ENCODE measurements around the gene HCRTR1. TPM values are rescaled to one million over a fixed set of nuclear protein-coding genes. Genes with fewer than 3 reads are reported as not detected.

Gene HCRTR1
- total RNA-seq, 1 experiment from 2014 or later, result 2.0 TPM

DNA sequence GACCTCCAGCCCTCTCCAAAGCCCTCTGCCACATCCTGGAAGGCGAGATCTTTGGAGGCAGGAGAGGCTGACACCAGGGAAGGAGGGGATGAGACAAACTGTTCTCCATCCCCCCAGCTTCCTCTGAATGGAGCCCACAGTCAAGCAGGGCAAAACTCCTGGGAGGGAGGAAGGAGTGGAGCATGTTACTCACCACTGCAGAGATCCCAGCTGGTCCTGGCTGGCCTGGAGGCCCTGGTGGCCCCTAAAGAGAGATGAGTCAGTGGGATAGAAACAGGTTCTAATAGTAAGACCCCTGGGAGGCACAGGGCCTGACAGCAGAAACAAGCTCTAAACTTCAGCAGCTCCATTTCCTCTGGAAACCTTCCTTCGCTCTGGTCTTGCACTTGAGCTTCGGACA is 41.2 kb downstream of the HCRTR1 start:
- no peak for DNase-seq (ENCODE audit: low spot score)
- in situ Hi-C loops (cut with HindIII; ENCODE audit: low sequenced_read_pairs), result no loop called here

DNA sequence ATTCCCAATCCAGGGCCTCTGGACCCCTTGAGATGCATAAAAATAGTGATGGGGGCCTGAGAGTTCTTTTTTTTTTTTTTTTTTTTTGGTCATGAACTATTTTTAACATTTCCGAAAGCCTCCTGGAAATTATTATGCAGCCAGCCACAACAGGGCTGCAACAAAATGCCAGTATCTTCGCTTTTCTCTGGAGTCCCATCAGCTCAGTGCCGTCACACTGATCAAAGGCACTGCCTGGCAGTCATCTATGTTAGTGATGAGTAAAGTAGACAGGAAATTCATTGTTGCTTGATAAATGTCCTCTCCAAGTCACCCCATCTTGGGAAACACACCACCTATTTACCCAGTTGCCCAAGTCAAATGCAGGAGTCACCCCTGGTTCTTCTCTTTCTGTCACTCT is 42.4 kb downstream of the HCRTR1 start:
- in situ Hi-C loops (cut with HindIII; ENCODE audit: low sequenced_read_pairs), result no loop called here
- no peak for DNase-seq (ENCODE audit: low spot score)

DNA sequence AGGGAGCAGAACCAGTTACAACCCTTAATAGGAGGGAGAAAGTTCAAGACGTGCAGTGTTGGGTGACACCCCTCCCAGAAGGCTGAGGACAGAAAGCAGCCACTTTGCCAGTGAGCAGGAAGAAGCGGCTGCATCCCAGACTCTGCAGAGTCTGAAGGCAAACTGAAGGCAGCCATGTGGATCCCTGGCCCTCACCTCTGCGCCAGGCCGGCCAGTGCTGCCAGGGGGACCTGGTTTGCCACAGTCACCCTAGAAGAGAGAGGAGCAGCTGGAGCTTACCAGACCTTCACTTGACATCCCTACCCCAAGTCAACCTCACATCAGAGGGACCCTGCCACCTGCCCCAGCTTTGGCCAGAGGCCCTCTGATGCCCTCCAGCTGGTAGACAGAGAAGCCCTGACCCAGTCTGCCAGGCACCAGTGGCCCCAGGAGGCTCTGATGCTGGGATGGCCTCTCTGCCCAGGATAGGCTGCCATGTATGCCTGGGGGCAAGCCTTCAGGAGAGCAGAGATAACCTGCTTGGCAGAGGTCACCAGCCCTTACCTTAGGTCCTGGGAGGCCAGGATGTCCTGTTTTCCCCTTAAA is 43.5 kb downstream of the HCRTR1 start:
- in situ Hi-C loops (cut with HindIII; ENCODE audit: low sequenced_read_pairs), result no loop called here
- no peak for DNase-seq (ENCODE audit: low spot score)

DNA sequence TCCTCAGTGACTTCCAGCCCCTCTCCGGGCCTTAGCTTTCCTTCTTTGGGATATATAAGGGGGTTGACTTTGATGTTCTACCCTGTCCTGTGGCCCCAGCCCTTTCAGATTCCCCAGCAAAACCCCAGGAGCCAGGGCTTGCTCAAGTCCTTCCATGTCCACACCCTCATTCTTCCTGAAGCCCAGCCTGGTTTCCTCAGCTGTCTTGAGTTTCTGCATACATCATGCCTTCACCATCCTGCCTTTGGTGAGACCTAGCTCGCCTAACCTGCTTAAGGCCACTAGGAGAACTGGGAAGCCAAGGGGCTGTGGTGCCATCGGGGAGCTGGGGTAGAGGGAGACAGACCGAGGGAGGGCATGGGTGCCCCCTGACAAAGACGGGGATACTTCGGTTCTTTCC is 44.4 kb downstream of the HCRTR1 start:
- in situ Hi-C loops (cut with HindIII; ENCODE audit: low sequenced_read_pairs), result no loop called here
- DNase-seq (ENCODE audit: low spot score), result no peak

DNA sequence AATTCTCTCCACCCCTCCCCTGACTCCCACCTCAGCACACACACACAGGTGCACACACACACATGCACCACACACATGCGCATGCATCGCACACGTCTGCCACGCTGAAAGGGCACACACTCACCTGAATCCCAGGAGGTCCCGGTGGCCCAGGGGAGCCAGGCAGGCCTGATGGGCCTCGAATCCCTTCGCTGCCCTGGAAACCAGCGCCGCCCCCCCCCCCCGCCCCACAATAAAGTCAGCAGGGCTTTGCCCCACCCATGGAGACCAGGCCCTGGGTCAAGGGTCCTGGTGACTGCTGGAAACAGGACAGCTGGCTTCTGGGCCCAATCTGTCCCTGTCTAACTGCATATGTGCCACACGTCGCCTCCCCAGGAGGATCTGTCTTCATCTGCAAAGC is 45.0 kb downstream of the HCRTR1 start:
- in situ Hi-C loops (cut with HindIII; ENCODE audit: low sequenced_read_pairs), result no loop called here
- no peak for DNase-seq (ENCODE audit: low spot score)

DNA sequence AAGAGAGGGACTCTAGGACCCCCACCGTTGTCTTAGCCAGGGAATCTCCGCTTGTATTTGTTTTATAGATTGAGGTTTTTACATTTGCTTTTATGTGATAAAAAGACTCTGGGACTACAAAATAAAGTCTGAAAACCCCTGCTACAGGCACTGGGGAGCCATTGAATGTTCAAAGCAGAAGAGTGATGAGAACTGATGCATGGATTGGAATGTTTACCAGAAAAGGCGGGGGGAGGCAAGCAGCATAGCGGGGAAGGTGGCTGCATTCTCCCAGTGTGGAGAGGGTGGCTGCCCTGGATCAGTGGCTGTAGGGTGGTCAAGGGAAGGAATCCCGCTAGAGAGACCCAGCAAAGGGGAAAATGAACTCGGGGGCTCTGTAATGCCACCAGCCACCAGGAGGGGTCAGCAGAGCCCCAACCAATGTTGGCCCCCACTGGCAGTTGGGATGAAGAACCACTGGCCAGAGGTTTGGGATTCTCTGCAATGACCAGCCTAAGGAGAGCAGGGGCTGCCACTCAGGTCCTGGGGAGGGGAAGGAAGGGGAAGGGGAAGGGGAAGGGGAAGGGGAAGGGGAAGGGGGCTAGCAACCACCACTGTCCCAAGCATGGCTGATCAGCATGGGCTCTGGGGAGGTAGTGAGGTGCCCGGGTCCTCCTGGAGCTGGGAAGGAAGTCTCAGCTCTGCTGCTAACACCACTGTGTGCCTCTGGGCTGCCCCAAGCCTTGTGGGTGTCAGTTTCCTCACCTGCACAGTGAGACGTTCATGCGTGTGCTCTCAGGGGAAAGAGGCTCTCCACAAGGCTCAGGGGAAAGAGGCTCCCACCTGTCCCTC is 46.3 kb downstream of the HCRTR1 start:
- in situ Hi-C loops (cut with HindIII; ENCODE audit: low sequenced_read_pairs), result no loop called here
- peak; percentile 36 for DNase-seq (ENCODE audit: low spot score)

DNA sequence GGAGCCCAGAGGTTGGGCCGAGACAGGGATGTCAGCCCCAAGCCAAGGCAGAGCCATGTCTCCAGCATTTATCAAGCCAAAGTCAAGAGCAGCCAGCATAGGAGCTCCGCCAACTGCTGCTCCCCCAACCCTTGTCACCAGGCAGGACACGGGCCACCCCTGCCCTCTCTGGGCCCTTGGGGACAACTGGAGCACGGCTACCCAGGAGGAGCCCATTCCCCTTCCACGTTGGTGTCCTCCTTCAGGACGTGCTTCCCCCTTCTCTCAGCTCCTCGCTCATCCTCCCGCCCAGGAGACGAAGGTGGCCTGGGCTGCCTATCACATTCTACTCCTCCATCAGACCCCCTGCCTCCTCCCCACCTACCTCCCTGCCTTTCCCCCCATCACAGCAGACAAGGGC is 47.0 kb downstream of the HCRTR1 start:
- in situ Hi-C loops (cut with HindIII; ENCODE audit: low sequenced_read_pairs), result no loop called here
- no peak for DNase-seq (ENCODE audit: low spot score)

DNA sequence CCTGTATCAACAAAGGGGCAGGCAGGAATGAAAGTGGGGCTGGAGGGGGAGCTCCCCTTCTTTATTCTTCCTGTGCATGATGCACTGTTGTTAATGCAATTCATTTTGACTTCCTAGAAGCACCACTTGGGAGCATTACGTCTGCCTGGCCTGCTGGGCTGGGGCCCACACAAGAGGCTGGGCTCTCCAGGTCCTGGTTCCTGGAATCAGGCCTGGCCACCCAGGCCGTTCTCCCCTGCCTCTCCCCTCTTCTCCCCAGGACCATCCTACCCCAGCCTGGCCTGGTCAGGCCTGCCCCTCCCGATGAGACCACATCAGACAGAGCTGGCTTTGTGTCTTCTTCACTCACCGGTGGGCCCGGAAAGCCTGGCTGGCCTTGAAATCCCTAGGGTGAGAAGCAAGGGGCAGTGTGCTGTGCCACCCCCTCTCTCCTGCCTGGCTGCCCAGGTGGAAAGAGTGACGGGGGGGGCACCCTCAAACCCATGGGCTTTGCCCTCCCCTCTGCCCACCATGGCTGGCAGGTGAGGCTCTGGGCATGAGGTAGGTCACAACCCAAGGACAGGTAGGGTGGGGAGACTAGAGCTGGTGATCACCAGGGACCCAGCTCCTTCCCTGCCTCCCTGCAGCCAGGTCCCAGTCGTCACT is 47.9 kb downstream of the HCRTR1 start:
- no peak for DNase-seq (ENCODE audit: low spot score)
- in situ Hi-C loops (cut with HindIII; ENCODE audit: low sequenced_read_pairs), result no loop called here

DNA sequence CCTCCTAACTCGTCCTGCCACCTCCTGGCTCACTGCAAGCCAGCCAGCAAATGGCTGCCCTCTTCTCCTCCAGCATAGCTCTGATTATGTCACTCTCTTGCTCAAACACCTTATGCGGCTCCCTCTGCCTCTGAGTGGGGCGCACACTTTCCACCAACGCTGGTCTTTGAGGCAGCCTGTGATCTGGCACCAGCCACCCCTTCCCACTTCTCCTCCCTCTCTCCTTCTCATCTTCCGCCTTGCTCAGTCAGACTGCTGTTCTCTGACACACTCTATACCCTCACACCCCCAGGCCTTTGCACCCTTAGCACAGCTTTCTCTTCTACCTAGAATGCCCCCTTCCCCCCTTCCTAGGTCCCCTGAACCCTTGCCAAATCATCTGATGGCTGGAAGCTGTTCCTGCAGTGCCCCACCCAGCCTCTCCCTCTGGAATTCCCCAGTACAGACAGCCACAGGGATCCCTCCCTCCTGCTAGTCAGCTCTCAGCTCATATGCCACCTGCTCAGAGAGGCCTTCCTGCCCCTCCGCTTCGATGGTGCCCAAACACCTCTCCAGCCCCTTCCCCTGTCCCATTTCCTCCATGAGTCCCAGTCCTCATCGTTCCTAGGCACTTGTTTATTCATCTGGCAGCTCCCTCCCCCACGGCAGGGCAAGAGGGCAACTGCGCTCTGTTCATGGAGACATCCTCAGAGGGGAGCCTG is 48.9 kb downstream of the HCRTR1 start:
- no peak for DNase-seq (ENCODE audit: low spot score)
- in situ Hi-C loops (cut with HindIII; ENCODE audit: low sequenced_read_pairs), result no loop called here

DNA sequence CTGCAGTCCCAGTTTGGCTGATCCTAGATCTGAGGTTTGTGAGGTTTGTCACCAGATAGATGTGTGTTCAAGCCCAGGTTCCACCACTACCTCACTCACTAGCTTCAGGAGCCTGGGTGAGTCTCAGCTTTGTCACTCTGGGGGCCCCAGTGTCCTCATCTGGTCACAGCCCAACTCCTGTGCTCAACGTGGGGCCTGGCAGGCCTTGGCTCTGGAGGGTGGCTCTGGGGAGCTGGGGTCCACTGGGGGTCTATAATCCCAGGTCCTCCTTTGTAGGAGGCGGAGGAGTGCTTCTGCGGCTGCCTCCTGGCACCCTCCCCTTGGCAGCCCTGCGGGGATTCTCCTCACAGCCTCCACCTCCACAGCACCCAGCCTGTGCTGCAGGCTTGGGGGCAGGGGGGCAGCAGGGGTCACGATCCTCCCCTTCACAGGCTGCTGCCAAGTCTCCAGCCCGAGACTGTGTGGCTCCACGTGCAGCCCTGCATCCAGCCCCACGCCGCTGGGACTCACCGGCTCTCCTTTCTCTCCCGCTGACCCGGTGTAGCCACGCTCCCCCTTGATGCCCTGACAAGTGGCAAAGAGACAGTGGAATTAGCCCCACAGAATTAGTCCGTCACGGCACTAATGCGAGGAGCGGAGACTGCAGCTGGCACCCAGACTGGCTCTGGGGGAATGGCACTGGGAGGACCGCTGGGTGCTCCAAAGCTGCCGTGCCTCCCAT is 49.7 kb downstream of the HCRTR1 start:
- in situ Hi-C loops (cut with HindIII; ENCODE audit: low sequenced_read_pairs), result no loop called here
- no peak for DNase-seq (ENCODE audit: low spot score)

DNA sequence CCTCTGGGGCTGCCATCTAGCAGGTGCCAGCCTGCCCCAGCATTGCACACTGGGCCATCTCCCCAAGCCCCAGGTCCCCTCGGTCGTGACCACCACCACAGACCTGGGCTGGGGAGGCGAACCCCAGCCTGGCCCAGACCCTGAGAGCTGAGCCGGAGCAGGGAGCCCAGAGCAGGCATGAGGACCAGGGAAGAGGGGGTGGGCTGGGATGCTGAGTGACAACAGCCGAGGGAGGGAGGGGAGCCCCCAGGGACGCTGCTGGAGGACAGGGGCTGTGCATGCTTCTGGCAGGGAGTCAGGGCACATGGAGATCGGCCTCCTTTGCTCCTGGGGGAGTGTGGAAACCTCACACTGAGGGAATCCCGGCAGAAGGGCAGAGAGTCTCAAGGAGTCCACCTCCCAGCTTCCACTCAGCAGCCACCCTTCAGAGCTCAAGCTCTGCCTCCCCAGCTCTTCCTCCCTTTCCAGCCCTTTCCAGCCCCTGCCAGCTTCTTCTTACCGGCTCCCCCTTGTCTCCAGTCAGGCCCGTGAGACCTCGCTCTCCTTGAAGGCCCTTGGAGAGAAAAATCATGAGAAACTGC is 50.9 kb downstream of the HCRTR1 start:
- in situ Hi-C loops (cut with HindIII; ENCODE audit: low sequenced_read_pairs), result no loop called here
- no peak for DNase-seq (ENCODE audit: low spot score)

DNA sequence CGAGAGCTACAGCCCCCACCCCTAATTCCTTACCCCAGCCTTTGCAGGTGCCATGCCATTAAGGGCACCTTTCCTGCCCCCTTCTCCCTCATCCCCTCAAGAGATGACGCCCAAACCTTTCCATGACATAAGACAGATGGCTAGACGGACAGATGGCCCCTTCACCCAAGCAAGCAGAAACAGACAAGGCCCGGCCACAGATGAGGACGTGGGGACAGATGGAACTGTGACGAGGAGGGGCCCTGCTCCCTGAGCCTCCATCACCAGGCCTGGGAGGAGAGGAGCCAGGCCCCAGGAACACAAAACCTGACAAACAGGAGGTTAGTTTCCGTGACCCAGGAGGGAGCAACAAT is 51.9 kb downstream of the HCRTR1 start:
- peak; percentile 74 for DNase-seq (ENCODE audit: low spot score)
- in situ Hi-C loops (cut with HindIII; ENCODE audit: low sequenced_read_pairs), result no loop called here

DNA sequence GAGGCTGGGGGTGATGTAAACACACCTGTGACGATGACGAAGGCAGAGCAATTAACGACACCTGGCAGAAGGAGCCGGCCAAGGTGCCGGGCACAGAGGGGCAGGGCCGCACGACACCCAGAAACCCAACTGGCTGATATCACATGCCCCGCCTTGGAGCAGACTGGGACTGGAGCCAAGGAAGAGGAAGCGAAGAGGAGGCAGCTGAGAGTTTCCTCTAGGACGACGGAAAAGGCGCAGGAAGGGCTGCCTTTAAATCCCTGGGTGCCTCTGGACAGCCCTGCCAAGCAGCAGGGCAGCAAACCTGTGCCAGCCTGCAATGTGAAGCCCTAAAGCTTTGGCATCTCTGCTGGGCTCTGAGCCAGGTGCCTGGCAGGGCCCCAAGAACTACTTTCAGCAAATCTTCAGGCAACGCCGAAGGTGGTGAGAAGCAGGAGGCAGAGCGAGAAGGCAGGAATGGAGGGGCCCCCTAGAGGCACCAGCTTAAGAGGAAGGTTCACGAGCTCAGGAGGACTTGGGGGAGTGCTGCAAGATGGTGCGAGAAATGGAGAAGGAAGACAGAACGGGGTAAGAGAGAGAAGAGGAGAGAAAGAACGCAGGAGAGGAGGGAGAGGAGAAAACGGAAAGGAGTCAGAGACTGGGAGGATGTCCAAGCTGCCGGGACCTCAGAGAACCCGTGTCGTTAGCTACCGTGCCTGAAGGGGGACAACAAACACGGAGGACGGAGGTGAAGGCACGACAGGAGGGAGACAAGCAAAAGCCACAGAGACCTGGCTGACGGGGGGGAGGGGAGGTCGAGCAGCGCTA is 52.5 kb downstream of the HCRTR1 start:
- in situ Hi-C loops (cut with HindIII; ENCODE audit: low sequenced_read_pairs), result no loop called here
- DNase-seq (ENCODE audit: low spot score), result peak; percentile 89

DNA sequence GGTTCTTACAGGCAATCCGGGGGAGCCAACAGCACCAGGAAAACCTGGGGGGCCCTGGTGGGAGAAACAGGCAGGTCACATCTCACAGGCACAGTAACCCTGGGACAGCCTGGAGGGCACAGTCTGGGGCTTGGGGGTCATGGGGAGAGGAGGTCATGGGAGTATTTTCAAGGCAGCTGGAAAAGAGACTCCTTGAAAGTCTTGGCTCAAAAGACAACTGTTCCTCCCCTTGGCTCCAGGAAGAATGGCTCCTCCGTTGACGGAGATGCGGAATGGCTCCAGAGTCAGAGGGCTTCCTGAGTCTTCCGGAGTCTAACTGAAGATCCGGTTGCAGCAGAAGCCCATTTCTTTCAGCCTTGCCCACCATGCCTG is 53.1 kb downstream of the HCRTR1 start:
- no peak for DNase-seq (ENCODE audit: low spot score)
- in situ Hi-C loops (cut with HindIII; ENCODE audit: low sequenced_read_pairs), result no loop called here

DNA sequence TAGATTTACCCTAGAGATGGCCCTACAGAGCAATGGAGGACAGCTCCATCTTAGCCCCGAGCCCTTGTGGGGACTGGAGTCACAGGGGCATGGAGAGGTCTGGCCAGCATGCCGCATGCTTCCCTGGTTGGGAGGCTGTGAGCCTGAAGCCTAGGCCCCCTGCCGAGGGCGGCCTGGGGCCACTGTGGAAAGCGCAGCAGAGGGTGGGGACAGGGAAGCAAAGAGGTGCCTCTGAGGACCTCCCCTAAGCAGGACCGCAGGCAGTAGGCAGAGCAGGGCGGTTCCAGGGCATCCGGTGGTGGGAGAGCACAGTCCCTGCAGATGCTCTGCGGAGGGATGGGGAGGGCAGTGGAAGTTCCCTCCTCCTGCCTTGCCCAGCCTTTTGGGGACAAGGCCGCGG is 53.7 kb downstream of the HCRTR1 start:
- DNase-seq (ENCODE audit: low spot score), result no peak
- in situ Hi-C loops (cut with HindIII; ENCODE audit: low sequenced_read_pairs), result no loop called here

DNA sequence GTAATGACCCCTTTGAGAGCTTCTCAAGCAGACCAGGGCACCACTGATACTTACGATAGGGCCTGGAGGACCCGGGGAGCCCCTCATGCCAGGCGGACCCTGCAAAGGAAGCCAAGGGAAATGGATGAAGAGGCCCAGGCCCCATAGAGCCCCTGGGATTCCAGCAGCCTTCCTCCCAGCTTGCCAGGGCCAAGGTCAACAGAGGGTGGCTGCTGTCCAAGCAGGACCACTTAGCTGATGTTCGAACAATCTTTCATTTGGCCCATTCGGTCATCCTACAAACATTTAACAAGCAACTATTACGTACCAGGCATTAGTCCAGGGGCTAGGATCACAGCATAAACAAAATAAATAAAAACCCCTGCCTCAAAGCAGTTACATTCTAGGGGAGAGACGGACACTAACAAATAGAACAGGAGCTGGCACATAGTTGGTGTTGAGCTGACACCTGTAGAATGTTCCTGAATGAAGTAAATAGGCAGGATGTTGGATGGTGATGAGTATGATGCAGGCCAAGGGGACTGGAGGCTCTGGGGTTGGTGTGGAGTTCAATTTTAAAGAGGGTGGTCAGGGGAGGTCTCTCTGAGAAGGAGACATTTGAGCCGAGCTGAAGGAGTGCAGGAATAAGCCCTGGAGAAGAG is 54.2 kb downstream of the HCRTR1 start:
- DNase-seq (ENCODE audit: low spot score), result no peak
- in situ Hi-C loops (cut with HindIII; ENCODE audit: low sequenced_read_pairs), result no loop called here

DNA sequence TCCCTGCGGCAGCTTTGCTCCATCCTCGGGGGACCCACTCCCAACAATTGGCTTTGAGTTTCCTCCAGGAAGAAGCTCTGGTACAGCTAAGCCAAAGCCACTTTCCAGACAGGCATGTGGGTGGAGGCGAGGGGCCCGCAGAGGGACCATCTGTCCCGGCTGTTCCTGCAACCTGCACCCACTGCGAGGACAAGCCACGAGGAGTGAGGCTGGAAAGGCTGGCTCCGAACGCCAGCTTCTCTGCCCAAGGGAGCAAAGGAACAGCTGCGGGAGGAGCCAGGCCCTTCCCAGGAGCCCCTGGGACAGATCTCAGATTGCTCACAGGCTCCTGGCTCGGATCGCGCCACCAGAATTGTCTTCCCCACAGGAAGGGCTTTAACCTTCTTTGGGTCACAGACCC is 55.5 kb downstream of the HCRTR1 start:
- peak; percentile 87 for DNase-seq (ENCODE audit: low spot score)
- in situ Hi-C loops (cut with HindIII; ENCODE audit: low sequenced_read_pairs), result no loop called here

DNA sequence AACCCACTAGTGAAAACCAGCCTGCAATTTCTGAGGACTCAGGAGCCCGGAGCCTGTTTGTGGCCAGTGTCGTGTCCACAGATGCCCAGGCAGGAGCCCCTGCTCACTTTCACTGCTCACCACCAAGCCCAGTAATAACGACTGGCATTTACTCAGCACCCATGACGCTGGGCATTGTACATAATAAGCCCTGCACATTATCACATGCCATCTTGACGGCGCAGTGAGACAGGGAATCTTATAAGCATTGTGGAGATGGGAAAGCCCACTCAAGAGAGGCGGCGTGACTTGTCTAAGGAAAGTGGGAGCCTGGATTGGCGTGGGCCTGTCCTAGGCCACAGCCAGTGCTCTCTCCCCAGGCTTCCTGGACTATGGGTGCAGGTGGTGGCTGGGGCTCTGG is 55.9 kb downstream of the HCRTR1 start:
- no peak for DNase-seq (ENCODE audit: low spot score)
- in situ Hi-C loops (cut with HindIII; ENCODE audit: low sequenced_read_pairs), result no loop called here
